Activated CD8-positive, alpha-beta memory T cell treated with anti-CD3 and anti-CD28 coated beads, Interleukin-2, amount 50 U/mL, for 24 hours (primary cell): ENCODE results near the gene HYAL2.

ENCODE experiments used
- DNase-seq: peaks from one replicate; pipeline ENCODE4 v3.0.0-alpha.2; 2020; ENCODE audit errors: extremely low read depth

HYAL2 gene

GRCh38 chr3:50350527-50351322, 28.2 kb upstream of the HYAL2 start, which contains the start of the genes CYB561D2 and NPRL2:
Gene CYB561D2 (plus strand): TSS chr3:50350862. CDS start chr3:50351434, 572 bp downstream.
Gene NPRL2 (minus strand): TSS chr3:50350775. CDS start chr3:50350652, 123 bp downstream.
- peak; percentile 100 for DNase-seq

DNA sequence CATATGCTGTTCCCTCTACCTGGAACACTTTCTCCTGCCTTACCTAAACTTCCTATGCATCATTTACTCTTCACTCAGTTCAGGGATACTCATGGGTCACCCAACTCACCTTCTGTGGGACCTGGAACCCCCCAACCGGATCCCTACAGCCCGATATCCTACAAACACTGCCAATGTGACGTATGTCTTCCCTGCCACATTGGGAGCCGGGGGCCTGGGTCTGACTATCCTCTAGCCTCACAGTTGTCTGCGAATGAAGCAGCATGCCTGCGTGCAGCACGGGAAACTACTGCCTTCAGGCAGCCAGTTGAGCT, 27.6 kb upstream of the HYAL2 start:
- DNase-seq: no peak

DNA sequence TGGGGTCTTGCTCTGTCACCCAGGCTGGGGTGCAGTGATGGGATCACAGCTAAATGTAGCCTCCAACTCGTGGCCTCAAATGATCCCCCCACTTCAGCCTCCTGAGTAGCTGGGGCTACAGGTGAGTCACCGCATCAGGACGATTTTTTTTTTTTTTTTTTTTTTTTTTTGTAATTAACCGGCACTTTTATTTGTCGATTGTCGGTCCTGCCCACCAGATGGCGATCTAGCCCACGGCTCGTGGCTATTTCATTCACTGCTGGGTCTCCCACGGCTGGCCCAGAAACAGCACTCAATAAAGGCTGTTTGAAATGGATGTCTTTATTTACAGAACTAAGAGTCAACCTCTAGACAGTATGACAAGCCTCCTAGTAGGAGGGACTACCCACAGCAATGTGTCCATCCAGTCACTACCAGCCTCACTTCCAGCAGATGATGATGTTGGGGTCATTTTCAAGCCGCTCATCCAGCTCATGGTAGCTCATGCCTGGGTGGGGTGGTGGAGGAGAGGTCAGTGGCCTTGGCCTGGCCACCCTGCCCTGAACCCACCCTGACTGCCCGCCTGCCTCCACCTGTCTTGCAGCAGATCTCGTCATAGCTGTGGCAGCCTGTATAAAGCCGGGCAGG, 24.8 kb upstream of the HYAL2 start:
- peak; percentile 37 for DNase-seq

DNA sequence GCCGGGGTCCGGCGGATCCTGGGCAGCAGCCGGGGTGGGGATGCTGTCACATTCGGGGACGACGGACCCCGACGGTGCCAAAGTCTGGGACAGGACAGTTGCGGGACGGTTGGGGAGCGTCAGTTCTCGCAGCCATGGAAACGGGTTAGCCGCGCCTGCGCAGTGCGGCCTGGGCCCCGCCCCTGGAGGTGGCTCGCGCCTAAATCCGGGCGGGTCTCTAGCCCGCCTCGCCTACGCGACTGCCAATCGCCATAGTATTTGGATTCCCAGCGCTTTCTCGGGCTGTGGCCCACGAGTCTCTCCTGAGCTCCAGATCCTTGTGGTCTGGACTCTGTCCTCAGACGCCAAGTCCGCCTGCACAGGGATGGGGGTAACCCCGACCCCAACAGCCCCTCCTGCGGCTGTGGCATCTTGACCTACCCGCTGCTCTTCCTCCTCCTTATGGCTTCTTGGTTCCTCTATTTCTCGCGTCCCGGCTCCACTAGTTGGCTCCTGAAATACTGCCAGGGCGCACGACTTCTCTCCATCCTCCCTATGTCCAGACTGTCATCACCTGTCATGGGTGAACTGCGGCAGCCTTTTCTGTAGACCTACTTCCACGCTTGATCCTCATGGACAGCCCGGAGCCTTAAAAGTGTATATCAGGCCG, 23.2 kb upstream of the HYAL2 start, which contains the start of gene ZMYND10:
TSS of gene ZMYND10 (minus strand) at position 147 of the 649 bp plus-strand sequence. CDS start 153 bp downstream, outside the sequence.
- DNase-seq: no peak

- no peak for DNase-seq
Measured at GRCh38 chr3:50345008-50345407, 22.5 kb upstream of the HYAL2 start.

DNA sequence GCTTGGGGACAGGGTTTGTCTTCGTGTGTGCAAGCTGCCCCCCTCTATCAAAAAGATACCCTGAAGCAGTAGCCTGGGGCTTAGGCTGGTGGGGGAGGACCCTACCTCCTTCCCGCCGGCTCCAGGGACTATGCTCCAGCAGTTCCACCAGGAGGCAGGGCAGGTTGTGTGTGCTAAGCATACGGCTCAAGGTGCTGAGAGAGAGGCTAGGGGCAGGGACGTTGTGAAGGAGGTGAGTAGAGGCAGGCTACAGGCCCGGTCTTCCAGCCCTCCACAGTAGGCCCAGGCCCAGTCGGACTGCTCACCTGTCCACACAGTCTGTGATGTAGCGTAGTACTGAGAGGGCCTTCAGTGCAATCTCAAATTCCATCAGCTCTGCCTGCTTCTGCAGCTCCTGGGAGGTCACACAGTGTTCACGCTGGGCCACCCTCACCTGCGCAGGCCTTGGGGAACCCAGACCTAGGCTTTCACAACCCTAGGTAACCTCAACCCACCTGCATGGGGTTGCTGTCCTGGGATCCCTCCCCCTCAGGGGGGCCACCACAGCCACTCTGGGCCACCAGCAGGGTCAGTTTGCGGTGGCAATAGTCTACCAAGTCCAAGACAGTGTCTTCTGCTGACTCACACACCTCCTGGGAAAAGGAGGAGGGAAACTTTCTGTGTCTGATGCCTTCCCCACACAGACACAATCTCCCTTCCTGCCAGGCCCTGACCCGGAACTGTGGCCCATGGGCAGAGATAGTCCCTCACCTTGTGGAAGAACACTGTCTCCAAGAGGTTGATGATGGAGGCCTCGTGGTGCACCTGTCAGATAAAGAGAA, 20.5 kb upstream of the HYAL2 start:
- DNase-seq: no peak

- DNase-seq: no peak
Measured at GRCh38 chr3:50341996-50342650, 19.6 kb upstream of the HYAL2 start.

GRCh38 chr3:50341537-50341936, 19.0 kb upstream of the HYAL2 start:
- DNase-seq: no peak

DNA sequence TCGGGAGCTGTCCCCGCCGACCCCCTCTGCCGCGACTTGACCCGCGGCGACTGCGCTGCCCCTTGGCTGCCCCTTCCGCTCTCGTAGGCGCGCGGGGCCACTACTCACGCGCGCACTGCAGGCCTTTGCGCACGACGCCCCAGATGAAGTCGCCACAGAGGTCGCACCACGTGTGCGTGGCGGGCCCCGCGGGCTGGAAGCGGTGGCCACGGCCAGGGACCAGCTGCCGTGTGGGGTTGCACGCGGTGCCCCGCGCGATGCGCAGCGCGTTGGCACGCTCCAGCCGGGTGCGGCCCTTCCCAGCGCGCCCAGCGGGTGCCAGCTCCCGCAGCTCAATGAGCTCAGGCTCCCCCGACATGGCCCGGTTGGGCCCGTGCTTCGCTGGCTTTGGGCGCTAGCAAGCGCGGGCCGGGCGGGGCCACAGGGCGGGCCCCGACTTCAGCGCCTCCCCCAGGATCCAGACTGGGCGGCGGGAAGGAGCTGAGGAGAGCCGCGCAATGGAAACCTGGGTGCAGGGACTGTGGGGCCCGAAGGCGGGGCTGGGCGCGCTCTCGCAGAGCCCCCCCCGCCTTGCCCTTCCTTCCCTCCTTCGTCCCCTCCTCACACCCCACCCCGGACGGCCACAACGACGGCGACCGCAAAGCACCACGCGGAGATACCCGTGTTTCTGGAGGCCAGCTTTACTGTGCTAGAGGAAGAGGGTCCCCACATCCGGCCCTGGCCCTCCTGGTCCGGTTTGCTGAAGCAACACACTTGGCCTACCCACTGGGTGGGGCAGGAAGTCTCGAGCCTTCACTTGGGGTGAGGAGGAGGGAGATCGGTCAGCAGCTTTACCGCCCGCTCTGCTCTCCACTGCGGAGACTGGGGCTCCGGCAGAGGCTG, 18.1 kb upstream of the HYAL2 start, which contains the start of gene RASSF1:
TSS of gene RASSF1 (minus strand) at position 389 of the 882 bp plus-strand sequence. CDS start at position 358, 31 bp downstream.
- no peak for DNase-seq

DNA sequence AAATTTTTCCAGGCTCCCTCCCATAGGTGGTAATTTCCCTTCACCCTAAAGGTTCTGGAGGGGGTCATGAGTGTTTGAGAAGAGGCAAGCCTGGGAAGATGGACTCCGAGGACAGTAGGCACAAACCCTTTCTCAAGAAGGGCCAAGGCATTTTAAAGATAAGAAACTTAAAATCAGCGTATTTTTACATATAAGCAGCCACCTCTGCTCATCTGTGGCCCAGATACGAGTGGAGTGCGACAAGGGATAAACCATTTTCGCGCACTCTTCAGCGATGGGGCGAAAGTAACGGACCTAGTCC, 17.6 kb upstream of the HYAL2 start:
- no peak for DNase-seq

DNA sequence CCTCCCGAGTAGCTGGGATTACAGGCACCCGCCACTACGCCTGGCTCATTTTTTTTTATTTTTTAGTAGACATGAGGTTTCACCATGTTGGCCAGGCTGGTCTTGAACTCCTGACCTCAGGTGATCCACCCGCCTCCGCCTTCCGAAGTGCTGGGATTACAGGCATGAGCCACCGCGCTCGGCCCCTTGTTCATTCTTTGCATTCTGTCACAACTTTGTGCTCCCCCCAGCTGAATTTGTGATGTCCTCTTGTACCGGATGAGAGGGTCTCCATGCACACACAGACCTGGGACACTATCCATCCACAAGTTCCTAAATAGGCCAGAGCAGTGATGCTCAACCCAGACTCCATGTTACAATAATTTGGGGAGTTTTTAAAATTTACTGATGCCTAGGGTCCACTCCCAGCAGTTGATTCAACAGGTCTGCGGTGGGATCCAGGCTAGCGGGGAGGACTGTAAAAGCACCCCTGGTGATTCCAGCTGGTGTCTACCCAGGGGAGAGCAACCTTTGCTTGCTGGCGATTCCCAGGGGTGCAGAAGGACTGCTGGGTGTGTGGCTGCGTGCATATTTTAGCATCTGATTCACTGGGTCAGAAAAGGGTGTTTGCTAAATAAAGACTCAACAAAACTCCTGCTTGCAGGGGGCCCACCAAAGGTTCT, 17.1 kb upstream of the HYAL2 start:
- no peak for DNase-seq

DNA sequence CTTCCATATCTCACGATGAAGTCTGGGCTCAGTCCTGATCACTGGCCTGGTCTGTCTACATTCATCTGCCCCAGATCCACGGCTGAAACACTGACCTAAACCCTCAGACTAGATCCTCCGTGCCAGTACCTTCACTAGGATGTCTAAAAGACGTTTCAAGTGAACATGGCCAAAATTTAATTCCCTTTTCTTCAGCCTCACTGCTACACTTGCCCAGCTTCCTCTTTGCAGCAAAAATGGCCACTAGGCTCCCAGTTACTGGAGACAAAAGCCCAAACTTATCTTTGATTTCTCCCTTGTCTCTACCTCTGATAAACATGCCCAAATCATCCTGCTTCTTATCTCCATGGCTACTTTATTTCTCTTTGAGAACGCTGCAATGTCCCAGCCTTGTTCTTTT, 16.4 kb upstream of the HYAL2 start:
- DNase-seq: no peak

DNA sequence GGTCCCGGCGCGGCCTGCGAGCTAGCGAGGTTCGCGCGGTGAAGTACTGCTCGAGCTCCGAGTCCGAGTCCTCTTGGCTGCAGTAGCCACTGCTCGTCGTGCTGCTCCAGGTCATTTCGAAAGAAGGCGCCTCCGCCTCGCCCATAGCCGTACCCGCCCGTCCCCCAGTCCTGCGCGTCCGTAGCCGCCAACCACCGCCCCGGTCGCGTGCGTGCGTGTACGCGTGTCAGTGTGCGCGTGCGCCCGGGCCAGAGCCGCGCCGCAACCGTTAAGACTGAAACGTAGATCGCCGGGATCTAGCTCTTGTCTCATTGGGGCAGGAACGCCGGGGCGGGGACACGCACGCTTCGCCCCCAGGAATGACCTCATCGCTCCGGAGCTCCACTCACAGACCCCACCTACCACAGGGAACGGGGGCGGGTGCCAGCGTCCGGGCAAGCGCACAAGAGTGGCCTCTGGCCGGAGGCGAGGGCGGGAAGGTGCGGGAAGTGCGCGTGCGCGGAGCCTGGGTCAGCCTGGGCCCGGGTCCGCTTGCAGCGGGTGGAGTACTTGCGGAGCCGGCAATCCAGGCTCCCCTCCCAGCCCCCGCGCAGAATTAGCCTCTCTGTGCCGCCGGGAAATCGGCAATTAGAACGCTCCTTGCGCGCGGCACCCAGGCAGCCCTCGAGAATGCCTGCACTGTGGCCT, 14.8 kb upstream of the HYAL2 start:
- DNase-seq: peak; percentile 94

DNA sequence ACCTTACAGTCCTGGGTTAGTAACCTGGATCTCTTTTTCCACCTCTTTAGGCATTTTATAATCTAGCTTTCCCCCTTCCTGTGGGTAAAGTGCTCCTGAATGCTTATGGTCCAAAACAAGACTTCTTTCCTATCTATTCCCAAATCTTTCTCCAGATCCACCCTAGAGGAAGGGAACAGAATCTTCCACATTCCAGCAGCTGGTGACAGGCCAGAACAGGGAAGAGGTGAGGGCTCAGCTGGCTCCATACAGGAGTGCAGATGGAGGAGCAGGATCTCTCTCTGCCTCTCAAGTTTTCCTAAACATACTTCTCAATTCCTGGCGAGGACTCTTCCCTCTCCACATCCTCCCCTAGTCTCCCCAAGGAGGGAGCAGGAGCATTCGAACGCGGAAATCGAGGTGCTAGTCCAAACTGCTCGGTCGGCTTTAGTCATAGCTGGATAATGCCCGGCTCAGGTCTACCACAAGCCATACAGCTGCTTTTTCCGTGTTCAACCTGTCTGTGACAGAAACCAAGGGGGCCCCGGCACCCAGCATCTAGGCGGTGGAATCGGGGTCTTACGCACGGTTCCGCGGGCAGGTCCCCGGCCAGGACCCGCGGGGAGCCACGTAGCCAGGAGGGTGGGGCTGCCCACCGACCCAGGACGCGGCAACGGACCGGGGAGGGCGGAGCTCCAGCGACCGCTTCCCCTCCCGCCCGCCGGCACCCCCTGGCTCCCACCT, 14.1 kb upstream of the HYAL2 start:
- no peak for DNase-seq

DNA sequence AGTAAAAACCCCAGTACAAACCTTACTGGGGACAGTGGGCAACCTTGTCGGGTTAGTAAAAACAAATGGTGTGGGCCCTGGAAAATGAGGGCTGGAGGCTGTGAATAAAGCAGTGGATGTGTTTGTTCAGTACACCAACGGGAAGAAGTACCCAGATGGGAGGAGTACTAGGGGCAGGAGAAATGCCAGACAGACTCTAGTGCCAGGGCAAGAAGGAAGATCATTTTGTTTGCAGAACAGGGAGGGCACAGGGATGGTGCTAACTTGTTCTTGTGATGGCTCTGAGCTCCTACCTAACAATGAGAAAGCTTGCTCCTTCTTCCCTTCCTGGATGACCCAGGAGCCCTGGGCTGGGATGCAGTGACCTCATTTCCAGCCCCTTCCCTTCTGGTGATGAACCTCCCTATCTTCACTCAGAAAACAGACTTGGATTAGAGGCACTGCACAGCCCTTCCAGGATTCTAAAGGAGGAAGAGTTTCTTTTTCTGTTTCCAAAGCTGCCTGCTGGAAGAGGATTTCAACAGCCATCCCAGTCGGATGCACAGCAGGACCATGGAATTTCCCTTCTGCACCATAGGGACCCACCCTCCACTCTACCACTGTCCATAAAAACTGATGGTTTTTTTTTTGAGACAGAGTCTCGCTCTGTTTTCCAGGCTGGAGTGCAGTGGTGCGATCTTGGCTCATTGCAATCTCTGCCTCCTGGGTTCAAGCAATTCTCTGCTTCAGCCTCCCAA, 12.0 kb upstream of the HYAL2 start:
- no peak for DNase-seq

GRCh38 chr3:50333744-50334328, 11.3 kb upstream of the HYAL2 start:
- DNase-seq: no peak

GRCh38 chr3:50331364-50331907, 8.9 kb upstream of the HYAL2 start:
- DNase-seq: no peak
